Epithelial cell of esophagus (primary cell): ENCODE measurements around the gene TSC22D1.

Experiments used
- DNase-seq: peaks from one replicate; pipeline ENCODE4 v3.0.0; 2010; ENCODE audit warnings: low read depth
- H3K4me3 ChIP-seq: 2 replicates; pipeline ENCODE4 v1.5.1; 2011; ENCODE audit warnings: mild to moderate bottlenecking, low read length, control low read depth
- TF ChIP-seq, protein P1 (sequence below): IDR thresholded peaks from 2 replicates; pipeline ENCODE4 v1.5.1; 2011; ENCODE audit warnings: low read depth, mild to moderate bottlenecking, low read length, control low read depth, inconsistent platforms; ENCODE audit not compliant: insufficient read depth; ENCODE audit errors: missing control alignments

Gene TSC22D1

DNA sequence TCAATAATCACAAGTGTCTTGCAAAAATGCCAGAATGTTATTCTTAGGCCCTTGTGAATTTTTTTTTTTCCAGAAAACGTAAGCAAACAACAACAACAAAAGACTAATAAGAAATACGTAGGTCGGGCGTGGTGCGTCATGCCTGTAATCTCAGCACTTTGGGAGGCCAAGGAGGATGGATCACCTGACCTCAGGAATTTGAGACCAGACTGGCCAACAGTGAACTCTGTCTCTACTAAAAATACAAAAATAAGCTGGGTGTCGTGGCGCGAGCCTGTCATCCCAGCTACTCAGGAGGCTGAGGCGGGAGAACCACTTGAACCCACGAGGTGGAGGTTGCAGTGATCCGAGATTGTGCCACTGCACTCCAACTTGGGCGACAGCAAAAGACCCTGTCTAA, 20.9 kb downstream of the TSC22D1 start:
- TF ChIP-seq, protein P1, sequence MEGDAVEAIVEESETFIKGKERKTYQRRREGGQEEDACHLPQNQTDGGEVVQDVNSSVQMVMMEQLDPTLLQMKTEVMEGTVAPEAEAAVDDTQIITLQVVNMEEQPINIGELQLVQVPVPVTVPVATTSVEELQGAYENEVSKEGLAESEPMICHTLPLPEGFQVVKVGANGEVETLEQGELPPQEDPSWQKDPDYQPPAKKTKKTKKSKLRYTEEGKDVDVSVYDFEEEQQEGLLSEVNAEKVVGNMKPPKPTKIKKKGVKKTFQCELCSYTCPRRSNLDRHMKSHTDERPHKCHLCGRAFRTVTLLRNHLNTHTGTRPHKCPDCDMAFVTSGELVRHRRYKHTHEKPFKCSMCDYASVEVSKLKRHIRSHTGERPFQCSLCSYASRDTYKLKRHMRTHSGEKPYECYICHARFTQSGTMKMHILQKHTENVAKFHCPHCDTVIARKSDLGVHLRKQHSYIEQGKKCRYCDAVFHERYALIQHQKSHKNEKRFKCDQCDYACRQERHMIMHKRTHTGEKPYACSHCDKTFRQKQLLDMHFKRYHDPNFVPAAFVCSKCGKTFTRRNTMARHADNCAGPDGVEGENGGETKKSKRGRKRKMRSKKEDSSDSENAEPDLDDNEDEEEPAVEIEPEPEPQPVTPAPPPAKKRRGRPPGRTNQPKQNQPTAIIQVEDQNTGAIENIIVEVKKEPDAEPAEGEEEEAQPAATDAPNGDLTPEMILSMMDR: no peak
- no peak overlapping the region for H3K4me3 ChIP-seq
- DNase-seq: no peak

DNA sequence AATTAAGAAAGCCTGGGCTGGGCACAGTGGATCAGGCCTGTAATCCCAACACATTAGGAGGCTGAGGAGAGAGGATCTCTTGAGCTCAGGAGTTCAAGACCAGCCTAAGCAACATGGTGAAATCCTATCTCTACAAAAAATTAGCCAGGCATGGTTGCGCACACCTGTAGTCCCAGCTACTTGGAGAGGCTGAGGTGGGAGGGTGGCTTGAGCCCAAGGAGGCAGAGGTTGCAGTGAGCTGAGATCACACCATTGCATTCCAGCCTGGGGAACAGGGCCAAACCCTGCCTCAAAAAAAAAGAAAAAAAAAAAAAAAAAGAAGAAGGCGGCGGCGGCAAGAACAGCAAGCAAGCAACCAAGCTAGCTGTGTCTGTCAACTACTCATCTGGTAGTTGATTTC, 26.7 kb downstream of the TSC22D1 start:
- no peak overlapping the region for H3K4me3 ChIP-seq
- TF ChIP-seq, protein P1: no peak
- DNase-seq: no peak

DNA sequence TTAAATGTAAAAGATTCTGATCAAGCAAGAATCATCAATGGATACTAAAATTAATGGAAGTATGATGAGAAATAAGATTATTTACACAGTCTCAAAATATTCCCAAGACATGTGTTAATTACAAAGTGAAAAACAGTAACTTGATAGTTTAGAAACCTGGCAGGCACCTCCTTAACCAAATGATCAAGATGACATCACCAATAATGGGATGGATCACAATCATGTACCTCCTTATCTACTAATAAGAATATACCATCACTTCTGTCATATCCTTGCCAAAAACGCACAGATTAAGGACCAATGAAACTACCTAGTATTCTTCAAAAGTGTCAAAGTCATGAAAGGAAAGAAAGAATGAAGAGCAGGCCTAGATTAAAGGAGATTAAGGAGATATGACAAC, 30.0 kb downstream of the TSC22D1 start:
- H3K4me3 ChIP-seq: no peak overlapping the region
- no peak for DNase-seq
- TF ChIP-seq, protein P1: no peak

DNA sequence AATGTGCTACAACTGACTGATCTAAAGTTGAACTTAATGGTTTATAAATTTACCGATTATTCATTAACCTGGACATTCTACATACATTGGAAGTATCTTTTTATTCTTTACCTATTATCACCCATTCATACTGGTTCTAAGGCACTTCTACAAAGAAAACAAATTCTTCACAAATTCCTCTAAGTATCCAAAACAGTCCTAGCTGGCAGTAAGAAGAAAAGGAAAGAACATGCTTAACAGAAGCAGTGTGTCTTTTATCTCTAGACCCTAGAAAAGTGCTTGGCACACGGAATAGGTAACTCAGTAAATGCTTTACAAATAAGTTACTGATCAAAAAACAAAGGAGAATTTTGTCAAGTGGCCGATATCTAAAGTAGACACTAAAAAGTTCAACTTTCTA, 32.8 kb downstream of the TSC22D1 start:
- no peak for DNase-seq
- TF ChIP-seq, protein P1: no peak
- no peak overlapping the region for H3K4me3 ChIP-seq

DNA sequence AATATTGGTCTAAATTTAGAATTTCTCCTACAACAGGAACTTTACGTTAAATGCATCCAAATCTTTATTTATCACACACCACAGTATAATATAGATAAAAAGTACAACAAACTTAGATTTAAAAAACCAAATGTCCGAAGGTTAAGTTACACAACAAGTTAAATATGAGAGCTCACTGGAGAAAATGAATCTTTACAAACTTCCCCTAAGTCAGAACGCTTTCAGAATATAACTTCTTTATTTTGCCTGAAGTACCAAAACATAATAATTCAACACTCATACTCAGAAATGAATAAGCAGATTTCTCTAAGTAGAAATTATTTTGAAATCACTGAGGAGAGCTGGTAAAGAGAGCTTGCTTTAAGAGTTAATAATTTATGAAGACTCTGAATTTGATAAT, 33.8 kb downstream of the TSC22D1 start:
- H3K4me3 ChIP-seq: no peak overlapping the region
- TF ChIP-seq, protein P1: no peak
- DNase-seq: no peak

DNA sequence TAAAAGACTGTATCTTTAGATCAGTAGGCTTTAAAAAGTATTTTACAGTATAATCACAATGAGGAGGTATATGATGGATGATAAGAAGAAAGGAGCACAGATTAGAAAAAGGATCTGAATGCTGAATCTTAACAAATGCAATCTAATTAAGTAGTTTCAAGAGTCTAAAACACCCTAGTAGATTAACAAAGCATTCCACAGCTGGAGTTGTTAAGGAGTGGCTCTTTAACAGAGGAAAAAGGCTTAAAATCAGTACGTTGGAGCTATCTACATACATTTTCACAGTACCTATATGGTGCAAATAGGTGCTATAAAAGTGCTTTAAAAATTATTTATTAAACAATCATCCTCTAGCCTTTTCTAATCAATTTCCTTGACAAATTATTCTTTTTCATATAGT, 34.5 kb downstream of the TSC22D1 start:
- no peak overlapping the region for H3K4me3 ChIP-seq
- TF ChIP-seq, protein P1: no peak
- no peak for DNase-seq

DNA sequence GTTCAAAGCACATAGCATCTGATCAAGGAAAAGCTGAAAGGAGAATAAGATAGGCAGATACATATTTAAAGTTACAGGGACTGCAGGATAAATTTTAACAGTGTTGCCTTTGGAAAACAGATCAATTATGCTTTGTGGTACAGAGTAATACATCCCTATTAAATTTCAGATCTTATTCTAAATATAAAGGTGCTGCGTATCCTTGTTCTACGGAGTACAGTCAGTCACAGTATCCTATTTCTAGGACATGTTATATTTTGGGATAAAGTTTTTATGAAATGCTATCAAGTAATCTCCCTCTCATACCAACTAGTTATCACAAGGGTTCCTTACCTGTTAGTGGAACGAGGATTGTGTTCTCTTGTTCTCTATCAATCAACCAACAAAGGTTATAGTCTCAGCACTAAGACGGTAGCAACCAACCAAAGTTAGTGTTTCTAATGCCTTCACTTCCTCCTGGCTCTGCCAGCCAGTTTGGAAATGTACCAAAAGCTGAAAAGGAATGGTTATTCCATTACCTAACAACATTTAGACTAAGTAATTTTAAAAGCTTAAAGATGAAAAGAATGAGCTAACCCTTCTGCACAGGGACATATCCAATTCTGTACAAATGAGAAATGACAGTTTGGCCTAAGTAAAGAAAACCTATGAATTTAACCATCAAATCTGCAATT, 35.2 kb downstream of the TSC22D1 start:
- DNase-seq: no peak
- no peak overlapping the region for H3K4me3 ChIP-seq
- TF ChIP-seq, protein P1: no peak
